BJ (cell line): Measurements from ENCODE around the gene CD27. TPM values are rescaled to one million over a fixed set of nuclear protein-coding genes. Genes with fewer than 3 reads are reported as not detected.
A peak's percentile ranks its signal among the peaks of the same experiment; 100 is the strongest.
"Not testable (repeated sequence)": the region's sequence is repeated elsewhere in the genome, so short reads cannot be mapped to it uniquely, and the experiment has no call there.

Experiments used
- CTCF ChIA-PET: fragments of 350-600 bp; formaldehyde crosslinking; extraction: SDS; loops from one replicate; lab custom pipeline; 2021; ENCODE audit warnings: antibody characterized with exemption, inconsistent platforms; lab: Yijun Ruan, JAX
- POLR2A ChIA-PET: fragments of 300-600 bp; sonication (Branson Sonifier 250); formaldehyde crosslinking; extraction: SDS; loops from one replicate; lab custom pipeline; 2021; ENCODE audit warnings: antibody characterized with exemption; lab: Charles Lee
- DNase-seq: peaks from one replicate; pipeline ENCODE4 v3.0.0-alpha.2; 2011; ENCODE audit warnings: low read depth
- H3K27me3 ChIP-seq: 2 replicates; pipeline ENCODE4 v1.6.0; 2011; ENCODE audit warnings: low read length; ENCODE audit not compliant: control insufficient read depth, insufficient read depth
- H3K36me3 ChIP-seq: 2 replicates; pipeline ENCODE4 v1.5.1; 2011; ENCODE audit warnings: low read length; ENCODE audit not compliant: control insufficient read depth, insufficient read depth
- H3K4me3 ChIP-seq: 2 replicates; pipeline ENCODE4 v1.5.1; 2011; ENCODE audit warnings: low read depth, mild to moderate bottlenecking, control low read depth, low read length
- polyA plus RNA-seq: library from polyadenylated mRNA; depleted of rRNA; stranded (reverse); fragments of >200 nt; gene quantifications from 2 replicates; pipeline ENCODE4 v1.2.3, GENCODE V29; 2011; rRNA removed
- TF ChIP-seq, protein P1 (sequence below): IDR thresholded peaks from 2 replicates; pipeline ENCODE4 v1.5.1; 2011; ENCODE audit warnings: low read depth, mild to moderate bottlenecking, control low read depth, inconsistent platforms, low read length, moderate library complexity; ENCODE audit not compliant: insufficient read depth

The CD27 gene
- polyA plus RNA-seq, 1 experiment = 0.15 TPM

DNA sequence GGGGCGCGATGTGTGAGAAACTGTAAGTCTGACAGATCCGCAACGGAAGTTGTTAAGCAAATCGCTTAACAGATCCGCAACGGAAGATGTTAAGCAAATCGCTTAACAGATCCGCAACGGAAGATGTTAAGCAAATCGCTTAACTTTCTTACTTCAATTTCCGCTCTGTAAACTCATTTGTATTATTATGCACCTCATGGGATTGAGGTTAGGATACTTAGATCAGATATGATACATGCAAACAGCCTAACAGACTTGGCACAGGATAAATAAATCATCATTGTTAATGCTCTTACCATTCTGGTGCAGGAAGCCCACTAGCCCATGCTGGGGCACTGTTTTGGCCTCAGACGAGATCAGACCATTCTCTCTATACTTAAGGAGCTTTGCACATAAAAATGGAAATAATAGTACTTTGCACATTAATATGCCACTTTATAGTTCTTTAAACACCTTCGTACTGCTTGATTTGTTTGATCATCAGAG lies 49.5 kb downstream of the CD27 start:
- CTCF ChIA-PET = interaction anchor here (1.0 kb wide), 1 partner anchor 29 kb away, joined by 3 read pairs; no protein-coding TSS in a partner anchor
- no peaks in the 10 kb centered on the region; the same call in 1 of the 2 replicates for H3K36me3 ChIP-seq
- H3K4me3 ChIP-seq = peak overlapping the region; percentile 64
- TF ChIP-seq, protein P1, sequence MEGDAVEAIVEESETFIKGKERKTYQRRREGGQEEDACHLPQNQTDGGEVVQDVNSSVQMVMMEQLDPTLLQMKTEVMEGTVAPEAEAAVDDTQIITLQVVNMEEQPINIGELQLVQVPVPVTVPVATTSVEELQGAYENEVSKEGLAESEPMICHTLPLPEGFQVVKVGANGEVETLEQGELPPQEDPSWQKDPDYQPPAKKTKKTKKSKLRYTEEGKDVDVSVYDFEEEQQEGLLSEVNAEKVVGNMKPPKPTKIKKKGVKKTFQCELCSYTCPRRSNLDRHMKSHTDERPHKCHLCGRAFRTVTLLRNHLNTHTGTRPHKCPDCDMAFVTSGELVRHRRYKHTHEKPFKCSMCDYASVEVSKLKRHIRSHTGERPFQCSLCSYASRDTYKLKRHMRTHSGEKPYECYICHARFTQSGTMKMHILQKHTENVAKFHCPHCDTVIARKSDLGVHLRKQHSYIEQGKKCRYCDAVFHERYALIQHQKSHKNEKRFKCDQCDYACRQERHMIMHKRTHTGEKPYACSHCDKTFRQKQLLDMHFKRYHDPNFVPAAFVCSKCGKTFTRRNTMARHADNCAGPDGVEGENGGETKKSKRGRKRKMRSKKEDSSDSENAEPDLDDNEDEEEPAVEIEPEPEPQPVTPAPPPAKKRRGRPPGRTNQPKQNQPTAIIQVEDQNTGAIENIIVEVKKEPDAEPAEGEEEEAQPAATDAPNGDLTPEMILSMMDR = no peak
- no peak for DNase-seq
- POLR2A ChIA-PET = no interaction called here
- H3K27me3 ChIP-seq = no peaks in the 10 kb centered on the region

- peak overlapping the region; percentile 64 for H3K4me3 ChIP-seq
- H3K36me3 ChIP-seq = no peaks in the 10 kb centered on the region; the same call in 1 of the 2 replicates
- DNase-seq = no peak
- TF ChIP-seq, protein P1 = no peak
- ChIA-PET POLR2A (no interaction called here), CTCF (interaction anchor here (1.0 kb wide), 1 partner anchor 30 kb away, joined by 3 read pairs; no protein-coding TSS in a partner anchor)
- H3K27me3 ChIP-seq = no peaks in the 10 kb centered on the region
Observed at GRCh38 chr12:6494968-6495367, 50.2 kb downstream of the CD27 start.

DNA sequence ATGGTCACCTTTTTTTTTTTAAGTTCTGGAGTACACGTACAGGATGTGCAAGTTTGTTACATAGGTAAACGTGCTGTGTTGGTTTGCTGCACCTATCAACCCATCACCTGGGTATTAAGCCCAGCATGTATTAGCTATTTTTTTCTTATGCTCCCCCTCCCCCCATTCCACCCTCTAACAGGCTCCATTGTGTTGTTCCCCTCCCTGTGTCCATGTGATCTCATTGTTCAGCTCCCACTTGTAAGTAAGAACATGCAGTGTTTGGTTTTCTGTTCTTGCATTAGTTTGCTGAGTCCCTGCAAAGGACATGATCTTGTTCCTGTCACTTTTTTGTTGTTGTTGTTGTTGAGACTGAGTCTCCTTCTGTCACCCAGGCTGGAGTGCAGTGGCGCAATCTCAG lies 52.5 kb downstream of the CD27 start:
- CTCF ChIA-PET = interaction anchor here (1.6 kb wide), 1 partner anchor 32 kb away, joined by 6 read pairs; no protein-coding TSS in a partner anchor
- POLR2A ChIA-PET, H3K27me3 ChIP-seq, H3K36me3 ChIP-seq, H3K4me3 ChIP-seq, DNase-seq: not testable (repeated sequence)

DNA sequence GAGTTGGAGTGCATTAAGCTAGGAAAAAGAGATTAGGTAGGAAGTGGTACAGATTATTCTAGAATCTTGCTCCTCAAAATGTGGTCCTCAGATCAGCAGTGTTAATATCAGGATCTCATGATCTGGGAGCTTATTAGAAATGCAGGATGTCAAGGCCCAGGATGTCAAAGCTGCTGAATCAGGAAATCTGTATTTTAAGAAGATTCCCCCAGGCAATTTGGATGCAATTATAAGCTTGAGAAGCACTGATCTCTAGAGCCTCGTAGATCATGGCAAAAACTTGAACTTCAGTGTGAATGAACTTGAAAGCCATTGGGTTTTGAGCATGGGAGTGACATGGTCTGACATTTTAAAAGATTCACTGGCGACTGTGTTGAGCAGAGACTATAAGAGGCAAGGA lies 55.7 kb downstream of the CD27 start:
- ChIA-PET CTCF (interaction anchor here (0.6 to 0.8 kb wide), 2 partner anchors 39 to 76 kb away, joined by 3 to 5 read pairs; no protein-coding TSS in a partner anchor), POLR2A (no interaction called here)
- no peaks in the 10 kb centered on the region; the same call in 1 of the 2 replicates for H3K36me3 ChIP-seq
- H3K27me3 ChIP-seq = no peaks in the 10 kb centered on the region
- no peak overlapping the region for H3K4me3 ChIP-seq
- TF ChIP-seq, protein P1 = no peak
- DNase-seq = no peak

Other genes with a start within 250 kb of the CD27 start
- gene CD9, start 244.6 kb upstream of the CD27 start, polyA plus RNA-seq = 86.0 and 91.2 TPM in 2 replicates
- gene PLEKHG6, start 134.3 kb upstream of the CD27 start, polyA plus RNA-seq = 0.10 TPM in 1 of 2 replicates, not detected in the other
- gene TNFRSF1A, start 102.9 kb upstream of the CD27 start, polyA plus RNA-seq = 170 and 217 TPM in 2 replicates
- gene SCNN1A, start 69.4 kb upstream of the CD27 start, polyA plus RNA-seq = 0.18 and 0.36 TPM in 2 replicates
- gene LTBR, start 60.8 kb upstream of the CD27 start, polyA plus RNA-seq = 23.4 and 67.2 TPM in 2 replicates
- gene TAPBPL, start 7.1 kb downstream of the CD27 start, polyA plus RNA-seq = 13.6 and 25.8 TPM in 2 replicates
- gene VAMP1, start 25.7 kb downstream of the CD27 start, polyA plus RNA-seq = 12.5 and 23.3 TPM in 2 replicates
- 53.4 and 117 TPM in 2 replicates for gene MRPL51, start 48.3 kb downstream of the CD27 start, polyA plus RNA-seq
- gene NCAPD2, start 49.1 kb downstream of the CD27 start, polyA plus RNA-seq = 55.8 and 65.6 TPM in 2 replicates
- 12,114 and 18,709 TPM in 2 replicates for gene GAPDH, start 89.6 kb downstream of the CD27 start, polyA plus RNA-seq
- 19.6 and 31.9 TPM in 2 replicates for gene IFFO1, start 111.1 kb downstream of the CD27 start, polyA plus RNA-seq
- 28.4 and 32.6 TPM in 2 replicates for gene NOP2, start 123.3 kb downstream of the CD27 start, polyA plus RNA-seq
- gene CHD4, start 162.4 kb downstream of the CD27 start, polyA plus RNA-seq = 69.8 and 87.6 TPM in 2 replicates
- gene LPAR5, start 191.0 kb downstream of the CD27 start, polyA plus RNA-seq = 0.05 TPM in 1 of 2 replicates, not detected in the other
- gene ACRBP, start 202.5 kb downstream of the CD27 start, polyA plus RNA-seq = 0.17 and 0.40 TPM in 2 replicates
- gene ING4, start 218.2 kb downstream of the CD27 start, polyA plus RNA-seq = 43.0 and 61.0 TPM in 2 replicates
- 38.8 and 57.0 TPM in 2 replicates for gene ZNF384, start 244.4 kb downstream of the CD27 start, polyA plus RNA-seq